HEK293 (cell line): ENCODE results near the gene IER3IP1.
A peak's percentile ranks its signal among the peaks of the same experiment; 100 is the strongest.

ENCODE experiments used
- CTCF ChIA-PET: fragments of 350-600 bp; formaldehyde crosslinking; extraction: SDS; loops from one replicate; lab custom pipeline; 2021; ENCODE audit warnings: antibody characterized with exemption; lab: Yijun Ruan, JAX
- POLR2A ChIA-PET: fragments of 300-600 bp; formaldehyde crosslinking; extraction: SDS; loops from one replicate; lab custom pipeline; 2020; ENCODE audit warnings: antibody characterized with exemption, inconsistent platforms; lab: Yijun Ruan, JAX
- H3K27ac ChIP-seq: fragments of 200-500 bp; sonication (Bioruptor generic); 2 replicates; pipeline ENCODE4 v1.5.1; 2014; ENCODE audit warnings: low read depth, low read length, control low read depth, inconsistent platforms; ENCODE audit errors: extremely low read depth
- H3K36me3 ChIP-seq, 2 experiments: fragments of 200-500 bp in 1 of 2; sonication (Bioruptor generic) in 1 of 2; 1 replicate in 1 of 2; 2 replicates in 1 of 2; pipeline ENCODE4 v1.5.1; 2014 to 2017; ENCODE audit warnings: inconsistent platforms in 2 of 2, low read length in 2 of 2; ENCODE audit not compliant: control insufficient read depth in 2 of 2, insufficient read depth in 1 of 2
- H3K4me1 ChIP-seq: fragments of 200-500 bp; sonication (Bioruptor generic); 2 replicates; pipeline ENCODE4 v1.5.1; 2014; ENCODE audit warnings: mild to moderate bottlenecking, low read length, inconsistent platforms; ENCODE audit not compliant: control insufficient read depth, insufficient read depth
- H3K4me3 ChIP-seq: 2 replicates; pipeline ENCODE4 v1.5.1; 2011; ENCODE audit warnings: low read depth, mild to moderate bottlenecking, control low read depth, low read length, moderate library complexity
- H3K9me3 ChIP-seq: fragments of 200-500 bp; sonication (Bioruptor generic); 2 replicates; pipeline ENCODE4 v1.5.1; 2014; ENCODE audit warnings: low read depth, low read length, inconsistent platforms; ENCODE audit not compliant: control insufficient read depth, insufficient read depth
- FEZF1 ChIP-seq: fragments of 450-650 bp; formaldehyde crosslinking; IDR thresholded peaks from 2 replicates; pipeline ENCODE4 v1.5.1; 2016; ENCODE audit warnings: missing biosample characterization, missing genetic modification characterization
- GFI1B ChIP-seq: fragments of 450-650 bp; formaldehyde crosslinking; IDR thresholded peaks from 2 replicates; pipeline ENCODE4 v1.5.1; 2016; ENCODE audit warnings: missing biosample characterization, missing genetic modification characterization
- GLIS1 ChIP-seq: fragments of 450-650 bp; formaldehyde crosslinking; IDR thresholded peaks from 2 replicates; pipeline ENCODE4 v1.5.1; 2016; ENCODE audit warnings: missing biosample characterization, missing genetic modification characterization
- KLF7 ChIP-seq: fragments of 450-650 bp; formaldehyde crosslinking; IDR thresholded peaks from 2 replicates; pipeline ENCODE4 v1.5.1; 2016; ENCODE audit warnings: missing biosample characterization, missing genetic modification characterization, borderline replicate concordance
- KLF8 ChIP-seq: fragments of 450-650 bp; formaldehyde crosslinking; IDR thresholded peaks from 2 replicates; pipeline ENCODE4 v1.5.1; 2016; ENCODE audit warnings: missing biosample characterization, missing genetic modification characterization
- OVOL3 ChIP-seq: fragments of 450-650 bp; formaldehyde crosslinking; IDR thresholded peaks from 2 replicates; pipeline ENCODE4 v1.5.1; 2016; ENCODE audit warnings: missing biosample characterization, missing genetic modification characterization
- PBX3 ChIP-seq: sonication (generic); formaldehyde crosslinking; IDR thresholded peaks from 2 replicates; pipeline ENCODE4 v1.8.1; 2022; ENCODE audit warnings: mild to moderate bottlenecking, moderate library complexity, missing genetic modification reagents
- PRDM6 ChIP-seq: fragments of 450-650 bp; formaldehyde crosslinking; IDR thresholded peaks from 2 replicates; pipeline ENCODE4 v1.5.1; 2017; ENCODE audit warnings: missing biosample characterization, missing genetic modification characterization
- SP2 ChIP-seq: fragments of 450-650 bp; formaldehyde crosslinking; IDR thresholded peaks from 2 replicates; pipeline ENCODE4 v1.5.1; 2016; ENCODE audit warnings: missing biosample characterization, missing genetic modification characterization
- YY2 ChIP-seq: fragments of 450-650 bp; formaldehyde crosslinking; IDR thresholded peaks from 2 replicates; pipeline ENCODE4 v1.5.1; 2016; ENCODE audit warnings: missing biosample characterization, missing genetic modification characterization
- ZBTB17 ChIP-seq: fragments of 450-650 bp; formaldehyde crosslinking; IDR thresholded peaks from 2 replicates; pipeline ENCODE4 v1.5.1; 2016; ENCODE audit warnings: missing biosample characterization, missing genetic modification characterization
- ZBTB44 ChIP-seq: fragments of 450-650 bp; IDR thresholded peaks from 2 replicates; pipeline ENCODE4 v1.5.1; 2018; ENCODE audit warnings: missing biosample characterization, mild to moderate bottlenecking, missing genetic modification characterization
- ZFHX2 ChIP-seq: fragments of 450-650 bp; formaldehyde crosslinking; conservative IDR thresholded peaks from 2 replicates; pipeline ENCODE4 v1.5.1; 2016; ENCODE audit warnings: missing biosample characterization, missing genetic modification characterization
- ZFP3 ChIP-seq: fragments of 450-650 bp; formaldehyde crosslinking; IDR thresholded peaks from 2 replicates; pipeline ENCODE4 v1.5.1; 2016; ENCODE audit warnings: low read depth, missing biosample characterization, missing genetic modification characterization
- ZFP69B ChIP-seq: fragments of 450-650 bp; formaldehyde crosslinking; IDR thresholded peaks from 2 replicates; pipeline ENCODE4 v1.5.1; 2016; ENCODE audit warnings: missing biosample characterization, missing genetic modification characterization
- ZNF121 ChIP-seq: fragments of 450-650 bp; formaldehyde crosslinking; IDR thresholded peaks from 2 replicates; pipeline ENCODE4 v1.5.1; 2016; ENCODE audit warnings: missing biosample characterization, missing genetic modification characterization
- ZNF146 ChIP-seq: fragments of 450-650 bp; formaldehyde crosslinking; IDR thresholded peaks from 2 replicates; pipeline ENCODE4 v1.5.1; 2016; ENCODE audit warnings: missing biosample characterization, missing genetic modification characterization
- ZNF202 ChIP-seq: fragments of 450-650 bp; formaldehyde crosslinking; IDR thresholded peaks from 2 replicates; pipeline ENCODE4 v1.5.1; 2016; ENCODE audit warnings: missing biosample characterization, missing genetic modification characterization, borderline replicate concordance
- ZNF223 ChIP-seq: fragments of 450-650 bp; formaldehyde crosslinking; IDR thresholded peaks from 2 replicates; pipeline ENCODE4 v1.5.1; 2016; ENCODE audit warnings: missing biosample characterization, missing genetic modification characterization
- ZNF23 ChIP-seq: fragments of 450-650 bp; formaldehyde crosslinking; IDR thresholded peaks from 2 replicates; pipeline ENCODE4 v1.5.1; 2016; ENCODE audit warnings: missing biosample characterization, missing genetic modification characterization, borderline replicate concordance
- ZNF335 ChIP-seq: fragments of 450-650 bp; formaldehyde crosslinking; conservative IDR thresholded peaks from 2 replicates; pipeline ENCODE4 v1.5.1; 2016; ENCODE audit warnings: missing biosample characterization, missing genetic modification characterization
- ZNF350 ChIP-seq: fragments of 450-650 bp; formaldehyde crosslinking; IDR thresholded peaks from 2 replicates; pipeline ENCODE4 v1.5.0; 2017; ENCODE audit warnings: missing biosample characterization, mild to moderate bottlenecking, missing genetic modification characterization
- ZNF354C ChIP-seq: fragments of 450-650 bp; formaldehyde crosslinking; IDR thresholded peaks from 2 replicates; pipeline ENCODE4 v1.5.1; 2016; ENCODE audit warnings: missing biosample characterization, missing genetic modification characterization, low read depth, borderline replicate concordance
- ZNF518A ChIP-seq: fragments of 450-650 bp; formaldehyde crosslinking; conservative IDR thresholded peaks from 2 replicates; pipeline ENCODE4 v1.5.1; 2016; ENCODE audit warnings: low read depth, missing biosample characterization, missing genetic modification characterization
- ZNF530 ChIP-seq: fragments of 450-650 bp; formaldehyde crosslinking; IDR thresholded peaks from 2 replicates; pipeline ENCODE4 v1.5.1; 2016; ENCODE audit warnings: low read depth, missing biosample characterization, missing genetic modification characterization
- ZNF555 ChIP-seq: fragments of 450-650 bp; formaldehyde crosslinking; conservative IDR thresholded peaks from 2 replicates; pipeline ENCODE4 v1.5.1; 2017; ENCODE audit warnings: missing biosample characterization, mild to moderate bottlenecking, missing genetic modification characterization, inconsistent platforms
- ZNF596 ChIP-seq: fragments of 450-650 bp; IDR thresholded peaks from 2 replicates; pipeline ENCODE4 v1.5.0; 2018; ENCODE audit warnings: missing biosample characterization, mild to moderate bottlenecking, missing genetic modification characterization, moderate library complexity
- ZNF660 ChIP-seq: fragments of 450-650 bp; IDR thresholded peaks from 2 replicates; pipeline ENCODE4 v1.5.1; 2018; ENCODE audit warnings: missing biosample characterization, mild to moderate bottlenecking, missing genetic modification characterization
- ZNF701 ChIP-seq: fragments of 450-650 bp; formaldehyde crosslinking; IDR thresholded peaks from 2 replicates; pipeline ENCODE4 v1.5.1; 2016; ENCODE audit warnings: missing biosample characterization, missing genetic modification characterization
- ZNF747 ChIP-seq: fragments of 450-650 bp; formaldehyde crosslinking; IDR thresholded peaks from 2 replicates; pipeline ENCODE4 v1.5.1; 2016; ENCODE audit warnings: missing biosample characterization, missing genetic modification characterization

The IER3IP1 gene

GRCh38 chr18:47175283-47175897 is 774 bp downstream of the IER3IP1 start:
- CTCF ChIA-PET: interaction anchor here (0.6 to 0.8 kb wide), 2 partner anchors 21 to 121 kb away, joined by 3 read pairs; no protein-coding TSS in a partner anchor
- Histone ChIP-seq H3K36me3 (peaks cover 0 to 7% of the 10 kb centered on the region in 2 experiments; a peak in 1 of 3 replicates), H3K27ac (peak overlapping the region; percentile 91), H3K4me1 (peaks cover 12% of the 10 kb centered on the region), H3K4me3 (peak overlapping the region; percentile 90), H3K9me3 (no peaks in the 10 kb centered on the region)
- POLR2A ChIA-PET: interaction anchor here (0.8 to 1.7 kb wide), 3 partner anchors 11 to 70 kb away, joined by 3 to 14 read pairs (median 3); partner anchors contain the start of gene HDHD2
- TF ChIP-seq GFI1B (peak; percentile 66; the same call in 1 of the 2 replicates), ZNF146 (tag by site-specific recombination) (no peak), ZNF223 (tag by site-specific recombination) (no peak), YY2 (0 out of 2 replicates have a peak, but pooled peaks have one; percentile 40), ZNF202 (tag by site-specific recombination) (no peak), PBX3 (CRISPR knock-in tag) (no peak), FEZF1 (tag by site-specific recombination) (no peak), GLIS1 (no peak), SP2 (tag by site-specific recombination) (no peak), ZBTB44 (no peak), ZNF335 (tag by site-specific recombination) (peak; percentile 75), ZNF747 (tag by site-specific recombination) (no peak), ZFHX2 (tag by site-specific recombination) (no peak), ZNF23 (tag by site-specific recombination) (no peak), ZNF660 (tag by site-specific recombination) (no peak), ZNF121 (peak; percentile 100), ZNF596 (tag by site-specific recombination) (no peak), ZNF518A (tag by site-specific recombination) (no peak), ZNF350 (tag by site-specific recombination) (no peak), OVOL3 (tag by site-specific recombination) (no peak), ZNF354C (no peak), KLF7 (no peak), ZFP69B (tag by site-specific recombination) (no peak), ZBTB17 (no peak), ZNF555 (tag by site-specific recombination) (no peak), ZNF530 (tag by site-specific recombination) (no peak), KLF8 (tag by site-specific recombination) (no peak), ZFP3 (tag by site-specific recombination) (no peak), ZNF701 (tag by site-specific recombination) (no peak), PRDM6 (tag by site-specific recombination) (no peak)
